Skin of body (tissue), 2 donors: ENCODE data around the gene CREG1. TPM values are rescaled to one million over a fixed set of nuclear protein-coding genes. Genes with fewer than 3 reads are reported as not detected.
"Not testable (repeated sequence)": the region's sequence is repeated elsewhere in the genome, so short reads cannot be mapped to it uniquely, and the experiment has no call there.

ENCODE experiments used
- DNase-seq: peaks from one replicate; lab custom pipeline; 2025; lab: John Stamatoyannopoulos, UW
- total RNA-seq: library from RNA; depleted of rRNA; stranded (reverse); fragments of >200 nt; gene quantifications from one replicate; pipeline ENCODE4 v1.2.3, GENCODE V29; 2014

The CREG1 gene
- 76.8 TPM for total RNA-seq

DNA sequence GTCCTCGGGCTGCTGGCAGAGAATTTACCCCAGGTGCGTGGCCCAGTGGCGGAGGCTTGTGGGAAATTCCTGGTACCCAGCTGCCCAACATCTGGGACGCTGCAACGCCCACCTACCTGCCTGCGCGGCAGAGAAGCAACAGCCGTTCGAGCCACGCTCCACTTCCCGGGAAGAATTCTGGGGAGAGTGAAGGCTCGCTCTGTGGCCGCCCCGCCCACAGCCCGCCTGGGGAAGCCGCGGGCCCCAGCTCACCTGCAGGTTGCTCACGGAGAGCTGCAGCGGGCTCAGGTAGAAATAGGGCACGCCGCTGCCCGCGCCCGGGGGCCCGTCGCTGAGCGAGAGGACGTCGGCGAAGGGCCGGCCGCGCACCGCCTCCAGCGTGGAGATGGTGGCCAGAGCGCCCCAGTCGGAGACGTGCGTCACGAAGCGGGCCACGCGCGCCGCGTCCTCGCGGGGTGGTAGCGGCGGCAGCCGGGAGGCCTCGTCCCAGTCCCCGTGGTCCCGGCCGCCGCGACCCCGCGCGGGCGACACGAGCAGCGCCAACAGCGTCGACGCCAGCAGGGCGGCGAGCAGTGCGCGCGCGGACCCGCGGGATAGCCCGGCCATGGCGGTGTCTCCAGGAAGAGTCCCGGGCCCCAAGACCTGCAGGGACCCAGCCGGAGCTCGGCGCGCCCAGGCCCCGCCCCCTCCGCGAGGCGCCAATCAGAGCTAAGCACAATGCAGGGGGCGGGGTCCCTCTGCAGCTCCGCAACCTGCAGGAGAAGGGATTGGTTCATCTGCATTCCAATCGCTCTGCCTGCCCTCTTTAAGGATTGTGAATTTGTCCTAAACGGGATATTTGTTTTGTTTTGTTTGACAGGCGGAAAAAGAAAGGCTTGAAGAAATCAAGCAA, at the start of gene CREG1:
CREG1 (minus strand) TSS at position 627 of the 892 bp plus-strand sequence.
- peak; percentile 71 for DNase-seq

DNA sequence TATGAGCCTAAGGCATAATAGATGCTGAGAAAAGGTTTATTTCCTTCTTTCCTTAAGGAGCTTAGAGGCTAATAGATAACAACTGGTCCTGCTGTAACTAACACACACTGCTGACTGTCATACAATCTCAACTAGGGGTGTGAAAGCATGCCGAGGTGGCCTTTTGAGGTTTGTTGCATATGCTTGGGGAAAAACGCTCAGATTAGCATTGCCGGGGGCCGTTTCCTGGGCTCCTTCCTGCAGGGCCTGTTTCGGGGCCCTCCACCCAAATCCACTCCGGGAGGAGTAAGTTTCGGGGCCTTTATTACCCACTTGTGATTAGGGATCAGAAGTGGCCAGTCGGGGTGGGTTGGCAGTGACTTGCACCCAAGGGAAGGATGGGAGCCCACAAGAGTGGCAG, 49.3 kb upstream of the CREG1 start:
- DNase-seq: no peak

DNA sequence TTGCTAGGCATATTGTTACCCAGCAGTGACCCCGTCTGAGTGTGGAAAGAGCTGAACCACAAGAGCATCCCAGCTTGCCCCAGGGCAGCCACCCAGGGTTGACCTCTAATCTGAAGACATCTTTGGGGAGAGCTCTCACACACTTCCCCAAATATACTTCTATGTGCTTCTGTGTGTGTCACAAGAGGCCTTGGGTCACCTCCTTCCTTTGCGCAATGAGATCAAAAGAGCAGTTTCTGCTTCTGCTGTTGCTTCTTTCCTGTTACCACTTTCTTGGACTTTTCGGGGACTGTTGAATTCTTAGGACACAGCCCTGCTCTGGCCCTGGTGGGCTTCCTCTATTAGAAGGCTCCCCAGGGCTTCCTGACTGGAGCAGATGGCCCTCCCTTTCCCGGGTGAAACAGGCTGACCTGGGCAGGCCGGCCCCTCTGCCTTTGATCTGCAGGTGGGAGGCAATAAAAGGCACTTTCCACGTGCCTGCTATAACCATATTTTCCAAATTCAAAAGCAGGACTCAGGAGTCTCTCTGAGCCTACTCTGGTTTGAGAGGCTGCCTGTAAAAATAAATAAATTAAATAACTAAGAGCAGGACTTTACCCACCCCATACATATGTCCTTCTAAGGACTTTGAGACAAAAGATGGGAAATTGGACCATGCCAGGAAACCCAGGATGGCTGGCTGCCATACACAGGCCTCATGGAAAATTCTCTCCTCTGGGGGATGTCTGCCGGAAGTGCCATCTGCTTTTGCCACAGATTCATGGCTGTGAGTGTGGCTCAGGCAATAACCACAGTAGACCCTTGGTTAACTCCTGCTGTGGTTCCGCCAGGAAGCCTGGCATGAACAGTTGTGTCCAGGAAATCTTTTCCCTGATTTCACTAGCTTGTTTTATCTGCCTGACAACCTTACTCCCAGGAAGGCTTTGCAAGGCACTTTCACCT, 48.2 kb upstream of the CREG1 start:
- no peak for DNase-seq

DNA sequence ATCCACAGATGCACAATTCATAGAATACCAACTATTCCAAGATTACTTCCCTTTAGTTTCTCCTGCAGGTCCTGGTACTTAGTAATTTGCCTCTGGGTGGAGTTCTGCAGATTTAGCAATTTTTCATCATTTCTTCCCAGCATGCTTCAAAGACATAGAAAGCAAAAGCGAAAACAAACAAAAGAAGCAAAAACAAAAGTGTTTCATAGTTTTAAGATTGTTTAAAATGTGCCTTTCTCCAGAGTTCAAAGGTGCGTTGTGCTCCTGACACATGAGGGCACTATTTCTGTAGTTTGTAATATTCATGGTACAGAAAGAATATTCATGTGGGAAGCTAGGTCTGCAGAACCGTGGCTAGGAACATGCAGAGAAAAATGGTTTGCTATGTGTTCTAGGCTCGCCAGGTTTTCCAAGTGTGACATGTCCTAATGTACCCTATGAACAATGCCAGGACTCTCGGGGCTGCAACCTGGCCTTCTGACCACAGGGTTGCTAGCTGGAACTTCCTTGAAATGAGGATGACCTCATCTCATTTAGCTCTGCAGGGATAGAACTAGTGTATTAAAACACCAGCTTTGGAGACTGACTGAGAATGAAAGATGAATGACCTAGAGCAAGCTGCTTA, 46.5 kb upstream of the CREG1 start:
- no peak for DNase-seq

DNA sequence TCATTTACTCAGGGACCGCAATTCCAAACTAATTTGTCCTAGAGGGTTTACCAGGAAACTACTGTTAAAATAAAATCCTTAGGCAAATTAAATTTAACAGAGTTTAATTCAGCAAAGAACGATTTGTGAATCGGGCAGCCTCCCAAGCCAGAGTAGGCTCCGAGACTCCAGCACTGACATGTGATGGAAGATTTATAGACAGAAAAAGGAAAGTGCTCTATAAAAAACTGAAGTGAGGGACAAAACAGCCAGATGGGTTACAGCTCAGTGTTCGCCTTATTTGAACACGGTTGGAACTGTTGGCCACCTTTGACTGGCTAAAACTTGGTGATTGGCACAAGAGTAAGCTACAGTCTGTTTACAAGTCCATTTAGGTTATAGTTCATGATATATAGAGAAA, 41.3 kb upstream of the CREG1 start:
- no peak for DNase-seq

DNA sequence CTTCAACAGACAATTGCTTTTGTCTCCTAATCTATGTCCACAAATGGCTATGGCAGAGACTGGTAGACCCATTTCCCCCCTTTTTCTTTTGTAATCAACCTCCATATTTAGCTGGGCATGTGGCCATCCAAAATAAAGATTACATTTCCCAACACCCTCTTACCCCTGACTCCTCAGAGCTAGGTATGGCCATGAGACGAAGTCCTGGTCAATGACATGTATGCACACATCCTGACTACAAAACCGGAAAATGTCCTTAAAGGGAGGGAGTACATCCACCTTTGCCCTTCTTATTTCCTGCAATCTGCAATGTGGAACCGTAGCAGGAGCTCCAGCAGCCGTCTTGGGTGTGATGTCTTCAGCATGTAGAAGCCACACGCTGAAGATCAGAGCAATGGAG, 40.3 kb upstream of the CREG1 start:
- DNase-seq: no peak

DNA sequence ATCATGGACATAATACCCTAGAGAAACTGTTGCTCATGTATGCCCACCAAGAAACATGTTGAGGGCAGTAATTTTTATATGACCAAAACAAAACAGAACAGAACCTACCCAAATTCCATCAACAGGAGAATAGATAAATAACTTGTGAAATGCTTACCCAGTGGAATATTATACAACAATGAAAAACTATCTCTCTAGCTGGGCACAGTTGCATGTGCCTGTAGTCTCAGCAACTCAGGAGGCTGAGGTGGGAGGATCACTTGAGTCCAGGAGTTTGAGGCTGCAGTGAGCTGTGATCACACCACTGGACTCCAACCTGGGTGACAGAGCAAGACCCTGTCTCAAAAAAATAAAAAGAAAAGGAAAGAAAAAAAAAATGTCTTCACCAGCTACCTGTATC, 38.9 kb upstream of the CREG1 start:
- DNase-seq: no peak

DNA sequence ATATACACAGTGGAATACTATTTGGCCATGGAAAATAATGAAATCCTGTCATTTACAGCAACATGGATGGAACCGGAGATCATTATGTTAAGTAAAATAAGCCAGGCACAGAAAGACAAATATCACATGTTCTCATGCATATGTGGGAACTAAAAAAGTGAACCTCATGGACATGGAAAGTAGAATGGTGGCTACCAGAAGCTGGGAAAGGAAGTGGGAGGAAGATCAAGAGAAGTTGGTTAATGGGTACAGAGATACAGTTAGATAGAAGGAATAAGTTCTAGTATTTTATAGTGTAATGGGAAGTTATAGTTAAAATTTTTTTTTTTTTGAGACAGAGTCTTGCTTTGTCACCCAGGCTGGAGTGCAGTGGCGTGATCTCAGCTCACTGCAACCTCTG, 34.8 kb upstream of the CREG1 start:
- no peak for DNase-seq

DNA sequence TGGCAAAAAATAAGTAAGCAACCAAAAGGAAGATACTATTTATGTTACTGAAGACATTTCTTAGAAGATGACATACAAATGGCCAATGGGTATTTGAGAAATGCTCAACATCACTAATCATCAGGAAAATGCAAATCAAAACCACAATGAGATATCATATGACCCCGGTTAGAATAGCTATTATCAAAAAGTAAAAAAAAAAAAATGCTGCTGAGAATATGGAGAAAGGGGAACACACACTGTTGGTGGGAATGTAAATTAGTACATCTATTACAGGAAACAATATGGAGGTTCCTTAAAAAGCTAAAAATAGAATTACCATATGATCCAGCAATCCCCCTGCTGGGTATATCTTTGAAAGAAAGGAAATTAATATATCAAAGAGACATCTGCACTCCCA, 34.3 kb upstream of the CREG1 start:
- DNase-seq: no peak

DNA sequence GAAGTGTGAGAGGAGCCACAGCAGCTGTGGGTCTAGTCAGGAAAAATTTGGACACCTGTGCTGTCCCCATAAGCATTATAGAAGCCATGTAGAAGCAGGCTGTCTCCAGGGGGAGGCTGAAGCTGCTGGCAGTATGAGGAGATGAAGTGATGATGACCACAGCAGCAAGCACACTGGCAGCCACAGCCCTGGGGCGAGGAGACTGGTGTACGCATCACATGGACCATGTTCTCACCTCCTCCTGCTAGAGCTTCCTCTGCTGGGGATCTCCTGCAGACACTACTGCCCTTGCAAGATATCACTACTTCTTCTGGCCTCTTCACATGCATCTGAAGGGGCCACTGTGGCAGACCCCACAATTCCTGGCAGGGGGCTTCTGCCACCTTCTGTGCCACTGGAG, 33.8 kb upstream of the CREG1 start:
- no peak for DNase-seq

DNA sequence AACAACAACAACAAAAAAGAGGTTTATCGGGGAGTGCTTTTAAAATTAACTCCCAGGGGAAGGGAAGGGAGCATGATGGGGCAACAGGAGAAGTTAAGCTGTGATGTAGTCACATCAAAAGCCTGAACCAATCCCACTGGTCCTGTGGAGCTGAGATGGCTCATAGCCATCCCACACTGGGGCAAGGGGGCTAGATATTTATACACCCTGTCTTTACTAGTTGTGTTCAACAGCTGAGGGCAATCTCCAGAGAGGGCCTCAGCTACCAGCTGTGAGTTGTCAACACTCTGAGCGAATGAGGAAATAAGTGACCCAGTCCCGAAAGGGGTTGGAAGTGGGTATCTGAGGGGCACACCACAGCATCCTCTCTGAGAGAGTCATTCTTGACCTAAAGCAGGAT, 31.0 kb upstream of the CREG1 start:
- no peak for DNase-seq

DNA sequence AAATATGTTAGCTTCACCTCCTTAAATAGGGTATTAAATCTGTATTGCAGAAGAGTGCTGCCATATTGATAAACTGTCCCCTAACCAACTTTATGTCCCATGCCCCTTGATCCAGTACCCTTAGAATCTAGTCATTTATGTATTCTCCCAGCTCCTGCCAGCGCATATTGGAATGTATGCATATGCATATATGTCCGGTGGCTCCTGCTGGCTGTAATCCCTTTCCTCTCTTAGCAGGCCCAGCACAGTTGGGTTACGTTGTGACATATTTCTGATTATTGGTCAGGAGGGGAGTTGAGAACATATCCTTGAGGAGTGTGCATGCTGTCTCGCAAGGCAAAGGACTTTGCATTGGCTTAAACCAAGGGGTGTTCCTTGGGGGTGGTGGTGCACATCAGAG, 29.2 kb upstream of the CREG1 start:
- DNase-seq: no peak

DNA sequence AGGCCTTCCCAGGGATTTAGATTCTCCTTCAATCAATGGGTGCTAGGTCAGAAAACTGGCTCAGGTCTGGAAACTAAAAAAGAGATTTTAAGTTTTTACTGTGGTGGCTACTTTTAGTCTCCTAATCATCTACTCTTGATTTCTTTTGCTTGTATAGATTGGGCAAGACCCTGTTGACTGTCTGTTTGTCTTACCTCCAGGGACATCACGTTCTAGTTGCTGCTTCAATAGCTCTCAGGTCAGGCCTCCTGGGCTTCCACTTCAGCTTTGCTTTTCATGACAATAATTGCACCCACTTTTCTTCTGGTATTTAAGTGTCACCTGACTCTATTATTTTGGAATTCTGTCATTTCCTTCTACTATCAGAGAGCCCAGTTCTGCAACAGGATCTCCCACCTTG, 28.5 kb upstream of the CREG1 start:
- DNase-seq: no peak

DNA sequence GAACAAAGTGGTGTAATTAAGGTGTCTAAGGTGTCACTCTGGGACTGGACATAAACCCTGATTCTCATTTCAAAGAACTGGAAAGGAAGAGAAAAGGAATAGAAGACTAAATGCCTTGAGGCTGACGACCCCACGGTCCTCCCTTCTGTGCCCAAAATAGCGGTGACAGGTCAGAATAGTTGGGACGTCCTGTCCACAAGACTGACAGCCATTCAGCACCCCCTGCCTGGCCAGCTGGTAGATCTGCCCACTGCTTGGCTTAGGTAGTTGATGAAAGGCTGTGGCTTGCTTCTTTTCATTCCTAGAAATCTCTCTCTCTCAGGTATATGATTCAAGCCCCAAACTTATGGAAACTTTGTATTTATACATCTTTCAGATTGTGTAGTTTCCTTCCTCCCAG, 26.4 kb upstream of the CREG1 start:
- DNase-seq: no peak

DNA sequence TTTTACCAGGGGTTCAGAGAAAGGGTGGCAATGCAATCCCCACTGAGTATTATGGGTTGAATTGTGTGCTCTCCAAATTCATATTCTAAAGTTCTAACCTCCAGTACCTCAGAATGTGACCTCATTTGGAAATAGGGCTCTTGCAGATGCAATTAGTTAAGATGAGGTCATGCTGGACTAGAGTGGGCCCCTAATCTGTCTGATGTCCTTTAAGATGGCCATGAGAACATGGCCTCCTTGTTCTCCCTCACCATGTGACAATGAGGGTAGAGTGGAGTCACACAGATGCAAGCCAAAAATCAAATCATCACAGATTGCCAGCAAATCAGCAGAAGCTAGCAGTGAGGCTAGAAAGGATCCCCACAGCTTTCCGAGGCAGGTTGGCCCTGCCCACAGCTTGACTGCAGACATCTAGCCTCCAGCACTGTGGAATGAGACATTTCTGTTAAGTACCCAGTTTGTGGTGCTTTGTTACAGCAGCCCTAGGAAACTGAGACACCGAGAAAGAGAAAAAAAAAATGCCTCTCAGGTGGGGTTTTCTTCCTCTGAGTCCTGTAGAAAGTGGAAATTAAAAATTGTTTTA, 25.5 kb upstream of the CREG1 start:
- DNase-seq: no peak

DNA sequence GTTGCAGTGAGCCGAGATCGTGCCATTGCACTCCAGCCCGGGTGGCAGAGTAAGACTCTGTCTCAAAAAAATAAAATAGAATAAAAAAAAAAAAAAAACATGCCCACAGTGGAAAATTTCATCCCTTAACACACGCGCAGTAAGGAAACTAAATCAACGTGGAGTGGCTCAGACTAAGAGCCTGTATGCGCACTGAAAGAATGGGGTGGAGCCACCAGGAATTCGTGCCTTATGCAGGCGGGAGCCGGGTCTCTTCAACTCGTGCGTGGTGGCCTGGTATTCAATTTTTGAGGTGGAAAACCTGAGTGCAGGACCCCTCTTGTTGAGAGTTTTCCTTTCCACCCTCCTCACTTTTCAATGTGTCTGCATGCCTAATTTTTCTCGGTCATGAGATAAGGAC, 22.1 kb upstream of the CREG1 start:
- DNase-seq: no peak

DNA sequence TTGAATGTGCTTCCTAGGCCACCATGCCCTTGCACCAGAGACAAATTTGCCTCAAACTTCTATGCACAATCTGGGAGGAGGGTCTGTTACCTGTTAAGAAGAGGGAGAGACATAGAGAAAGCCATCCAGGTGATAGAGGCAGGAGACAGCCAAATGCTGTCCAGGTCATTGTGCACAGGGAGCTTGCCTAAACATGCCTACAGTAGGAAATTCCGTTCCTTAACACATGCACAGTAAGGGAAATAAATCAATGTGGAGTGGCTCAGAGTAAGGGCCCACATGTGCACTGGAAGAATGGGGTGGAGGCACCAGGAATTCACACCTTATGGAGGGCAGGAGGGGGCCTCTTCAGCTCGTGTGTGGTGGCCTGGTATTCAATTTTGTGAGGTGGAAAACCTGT, 19.5 kb upstream of the CREG1 start:
- DNase-seq: no peak

DNA sequence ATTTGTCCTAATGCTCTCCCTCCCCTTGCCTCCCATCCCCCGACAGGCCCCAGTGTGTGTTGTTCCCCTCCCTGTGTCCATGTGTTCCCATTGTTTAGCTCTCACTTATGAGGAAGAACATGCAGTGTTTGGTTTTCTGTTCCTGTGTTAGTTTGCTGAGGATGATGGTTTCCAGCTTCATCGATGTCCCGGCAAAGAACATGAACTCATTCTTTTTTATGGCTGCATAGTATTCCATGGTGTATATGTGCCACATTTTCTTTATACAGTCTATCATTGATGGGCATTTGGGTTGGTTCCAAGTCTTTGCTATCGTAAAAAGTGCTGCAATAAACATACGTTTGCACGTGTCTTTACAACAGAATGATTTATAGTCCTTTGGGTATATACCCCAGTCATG, 17.1 kb upstream of the CREG1 start:
- DNase-seq: not testable (repeated sequence)

DNA sequence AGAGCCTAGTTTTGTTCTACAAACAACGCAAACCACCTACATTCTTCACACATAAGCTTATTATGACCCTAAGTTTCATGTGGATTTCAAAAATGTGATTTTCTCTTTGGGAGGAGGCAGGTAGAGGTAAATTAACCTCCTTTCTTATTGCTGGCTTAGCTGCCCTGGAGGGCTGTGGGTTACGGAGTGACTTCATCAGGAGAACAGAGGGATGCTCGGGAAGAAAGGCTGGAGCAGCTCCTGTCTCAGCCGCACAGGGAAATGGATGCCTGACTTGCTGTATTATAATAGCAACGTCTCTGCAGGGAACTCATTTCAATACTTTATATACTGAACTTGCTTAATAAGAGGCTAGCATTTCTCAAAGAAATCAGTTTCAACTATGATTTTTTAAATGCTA, 14.1 kb upstream of the CREG1 start:
- DNase-seq: no peak

DNA sequence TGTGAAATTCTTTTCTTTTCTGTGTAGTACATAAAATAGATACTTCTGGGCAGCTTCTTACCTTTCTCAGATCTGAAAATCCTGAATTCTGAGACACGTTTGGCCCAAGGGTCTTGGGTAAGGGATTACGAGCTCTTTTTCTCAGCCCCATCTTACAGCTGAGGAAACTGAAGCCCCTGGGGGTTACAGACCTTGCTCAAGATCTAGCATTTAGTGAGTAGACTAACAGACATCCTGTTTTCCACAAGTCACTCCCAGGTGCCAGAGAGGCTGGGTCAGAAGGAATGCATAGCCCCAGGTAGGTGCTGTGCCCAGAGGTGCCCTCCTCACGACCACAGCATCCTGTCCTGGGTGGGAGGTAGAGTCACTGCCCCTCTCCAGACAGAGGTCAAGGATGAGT, 13.2 kb upstream of the CREG1 start:
- no peak for DNase-seq

DNA sequence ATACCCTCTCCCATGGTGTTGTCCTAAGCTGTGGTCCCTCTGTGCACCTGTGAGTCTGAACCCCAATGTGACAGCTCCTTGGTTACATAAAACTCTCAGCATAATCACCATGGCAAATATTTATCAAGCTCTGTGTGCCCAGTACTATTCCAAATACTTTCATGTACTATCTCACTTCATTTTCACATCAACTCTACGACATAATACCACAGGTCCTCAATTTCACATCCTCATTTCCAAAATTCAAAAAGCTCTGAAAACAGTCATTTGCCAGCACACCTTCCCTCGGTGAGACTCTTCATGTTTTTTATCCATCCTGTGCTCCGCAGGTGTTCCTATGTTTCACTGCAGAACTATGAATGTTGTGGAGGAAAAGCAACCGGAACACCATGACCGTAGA, 12.4 kb upstream of the CREG1 start:
- no peak for DNase-seq
